SK-N-MC (cell line): ENCODE results near the gene MAN1C1.

Experiments
- DNase-seq: peaks from one replicate; pipeline ENCODE4 v3.0.0-alpha.2; 2011; ENCODE audit warnings: low read depth, low spot score
- H3K27ac ChIP-seq: fragments of 200-600 bp; sonication (generic); 2 replicates; pipeline ENCODE4 v1.5.1; 2016; ENCODE audit warnings: mixed run types
- H3K36me3 ChIP-seq: fragments of 200-600 bp; sonication (generic); 2 replicates; pipeline ENCODE4 v1.6.1; 2017; ENCODE audit warnings: antibody characterized with exemption, low read length, mixed read lengths; ENCODE audit not compliant: insufficient read depth
- H3K4me3 ChIP-seq: fragments of 200-600 bp; sonication (generic); 2 replicates; pipeline ENCODE4 v1.5.1; 2016
- H3K9ac ChIP-seq: fragments of 200-600 bp; sonication (generic); 2 replicates; pipeline ENCODE4 v1.8.0; 2017; ENCODE audit warnings: mixed run types, mixed read lengths; ENCODE audit not compliant: insufficient read length
- H3K9me3 ChIP-seq: fragments of 200-600 bp; sonication (generic); 2 replicates; pipeline ENCODE4 v1.6.1; 2017; ENCODE audit warnings: low read depth, mild to moderate bottlenecking, antibody characterized with exemption, low read length, moderate library complexity, mixed read lengths
- EZH2 ChIP-seq: fragments of 200-600 bp; sonication (generic); IDR thresholded peaks from one replicate; pipeline ENCODE4 v1.6.1; 2017; ENCODE audit warnings: antibody characterized with exemption
- FOXP2 ChIP-seq: optimal IDR thresholded peaks from 2 replicates; pipeline ENCODE3; 2011; ENCODE audit warnings: mild to moderate bottlenecking, moderate library complexity; ENCODE audit not compliant: insufficient read depth; ENCODE audit errors: extremely low read length, control extremely low read depth
- POLR2AphosphoS5 ChIP-seq: IDR thresholded peaks from 2 replicates; pipeline ENCODE4 v1.6.1; 2012; ENCODE audit warnings: mild to moderate bottlenecking, low read depth, low read length, borderline replicate concordance

Gene MAN1C1

GRCh38 chr1:25747046-25747719, 130.6 kb downstream of the MAN1C1 start:
- Histone ChIP-seq H3K9me3 (no peaks in the 10 kb centered on the region), H3K36me3 (no peaks in the 10 kb centered on the region), H3K4me3 (no peak overlapping the region), H3K27ac (no peak overlapping the region), H3K9ac (no peak overlapping the region)
- TF ChIP-seq POLR2AphosphoS5, result no peak
- TF ChIP-seq FOXP2, result no peak
- TF ChIP-seq EZH2, result no peak
- no peak for DNase-seq

DNA sequence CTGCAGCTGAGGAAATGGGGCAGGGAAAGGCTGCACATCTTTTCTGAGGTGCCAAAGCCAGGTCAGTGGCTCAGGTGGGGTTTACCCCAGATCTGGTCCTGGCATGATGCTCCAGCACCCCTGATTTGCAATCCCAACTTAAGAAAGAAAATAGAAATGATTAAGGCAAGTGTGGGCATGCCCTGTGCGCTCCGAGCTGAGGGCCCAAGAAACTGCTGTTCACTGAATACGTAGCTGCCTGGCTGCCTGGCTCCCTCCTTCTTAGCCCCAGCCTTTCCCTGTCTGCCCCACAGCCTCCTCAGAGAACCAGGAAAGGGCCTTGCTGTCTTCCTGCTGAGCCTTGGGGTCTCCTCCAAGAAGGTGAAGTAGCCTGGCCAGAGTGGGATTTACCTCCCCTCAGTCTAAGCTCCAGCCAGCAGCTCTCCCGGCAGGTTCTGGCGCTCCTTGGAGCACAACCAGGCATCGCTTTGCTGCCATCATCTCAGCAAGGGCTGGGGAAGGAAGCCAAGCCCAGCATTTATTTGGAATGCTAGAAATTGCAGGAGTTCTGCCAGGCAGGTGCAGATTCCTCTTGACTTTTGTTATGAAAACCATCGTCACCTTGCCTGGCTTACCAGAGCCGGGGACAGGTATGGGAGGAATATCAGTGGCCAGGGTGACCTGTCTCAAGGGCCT, 132.1 kb downstream of the MAN1C1 start:
- Histone ChIP-seq H3K9me3 (no peaks in the 10 kb centered on the region), H3K9ac (no peak overlapping the region), H3K4me3 (no peak overlapping the region), H3K36me3 (no peaks in the 10 kb centered on the region), H3K27ac (no peak overlapping the region)
- TF ChIP-seq FOXP2, result no peak
- no peak for DNase-seq

- Histone ChIP-seq H3K4me3 (no peak overlapping the region), H3K9me3 (no peaks in the 10 kb centered on the region), H3K36me3 (no peaks in the 10 kb centered on the region), H3K9ac (no peak overlapping the region), H3K27ac (no peak overlapping the region)
- TF ChIP-seq EZH2, result no peak
- no peak for TF ChIP-seq POLR2AphosphoS5
- no peak for TF ChIP-seq FOXP2
- no peak for DNase-seq
Observed at GRCh38 chr1:25750923-25751605, 134.5 kb downstream of the MAN1C1 start.

GRCh38 chr1:25754470-25755181, 138.0 kb downstream of the MAN1C1 start:
- TF ChIP-seq EZH2 (no peak), POLR2AphosphoS5 (no peak), FOXP2 (no peak)
- H3K36me3 ChIP-seq, result no peaks in the 10 kb centered on the region
- no peaks in the 10 kb centered on the region for H3K9me3 ChIP-seq
- no peak overlapping the region for H3K27ac ChIP-seq
- no peak overlapping the region for H3K9ac ChIP-seq
- no peak overlapping the region for H3K4me3 ChIP-seq
- DNase-seq, result no peak

DNA sequence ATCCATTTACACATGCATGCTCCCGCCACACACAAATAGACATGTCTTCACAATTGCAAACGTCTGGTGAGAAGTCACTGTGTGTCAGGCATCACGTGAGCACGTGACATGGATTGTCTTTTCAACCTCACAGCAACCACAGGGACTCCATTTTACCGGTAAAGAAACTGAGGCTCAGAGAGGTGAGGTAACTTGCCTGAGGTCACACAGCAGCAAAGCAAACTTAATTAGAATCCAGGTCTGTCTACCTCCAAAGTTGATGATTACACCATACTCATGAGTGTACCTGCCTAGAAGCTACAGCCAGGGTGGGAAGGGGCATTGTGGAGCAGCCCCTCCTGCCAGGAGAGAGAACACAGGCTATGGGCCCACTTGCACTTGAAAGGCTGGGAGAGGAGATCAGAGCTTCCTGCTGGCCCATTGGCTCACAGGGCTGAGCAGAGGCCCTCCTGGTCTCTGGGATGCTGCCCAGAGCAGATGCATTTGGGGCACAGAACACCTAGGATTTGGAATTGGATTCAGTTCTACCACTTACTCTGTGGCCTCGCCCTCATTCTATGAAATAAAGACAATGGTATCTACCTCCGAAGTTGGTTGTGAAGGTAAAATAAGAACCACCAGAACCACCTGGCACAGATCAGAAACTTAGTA, 139.0 kb downstream of the MAN1C1 start:
- DNase-seq, result no peak
- Histone ChIP-seq H3K9ac (no peak overlapping the region), H3K36me3 (no peaks in the 10 kb centered on the region), H3K9me3 (no peaks in the 10 kb centered on the region), H3K4me3 (no peak overlapping the region), H3K27ac (no peak overlapping the region)
- TF ChIP-seq FOXP2, result no peak
- TF ChIP-seq EZH2, result no peak
- no peak for TF ChIP-seq POLR2AphosphoS5

- H3K4me3 ChIP-seq, result no peak overlapping the region
- no peak overlapping the region for H3K27ac ChIP-seq
- TF ChIP-seq FOXP2, result no peak
- no peak for TF ChIP-seq POLR2AphosphoS5
- no peak for TF ChIP-seq EZH2
- H3K9ac ChIP-seq, result no peak overlapping the region
- H3K36me3 ChIP-seq, result no peaks in the 10 kb centered on the region
- no peak for DNase-seq
- no peaks in the 10 kb centered on the region for H3K9me3 ChIP-seq
Observed at GRCh38 chr1:25756215-25756614, 139.6 kb downstream of the MAN1C1 start.

GRCh38 chr1:25757151-25757845, 140.7 kb downstream of the MAN1C1 start:
- Histone ChIP-seq H3K36me3 (no peaks in the 10 kb centered on the region), H3K9ac (no peak overlapping the region), H3K4me3 (no peak overlapping the region), H3K9me3 (no peaks in the 10 kb centered on the region), H3K27ac (no peak overlapping the region)
- DNase-seq, result no peak
- TF ChIP-seq EZH2, result no peak
- no peak for TF ChIP-seq FOXP2
- no peak for TF ChIP-seq POLR2AphosphoS5

- H3K36me3 ChIP-seq, result no peaks in the 10 kb centered on the region
- DNase-seq, result no peak
- TF ChIP-seq POLR2AphosphoS5 (no peak), FOXP2 (no peak), EZH2 (no peak)
Observed at GRCh38 chr1:25757846-25758185, 141.2 kb downstream of the MAN1C1 start.

More at GRCh38 chr1:25757846-25758185, 141.2 kb downstream of the MAN1C1 start:
- Histone ChIP-seq H3K9me3 (no peaks in the 10 kb centered on the region), H3K9ac (no peak overlapping the region), H3K27ac (no peak overlapping the region), H3K4me3 (no peak overlapping the region)
